Activated naive CD4-positive, alpha-beta T cell treated with anti-CD3 and anti-CD28 coated beads, Interleukin-2, amount 10 ng/mL, durations not matched to agents 7 days and 5 days (primary cell): ENCODE data around the gene NR3C1.

Source experiments
- CTCF ChIA-PET: fragments of 350-600 bp; sonication (Branson Sonifier 250); formaldehyde crosslinking; loops from one replicate; lab custom pipeline; 2021; ENCODE audit warnings: antibody characterized with exemption; lab: Charles Lee
- DNase-seq: peaks from one replicate; pipeline ENCODE4 v3.0.0-alpha.2; 2020
- H3K27ac Mint-ChIP-seq: one replicate; pipeline ENCODE4 v1.8.0; 2021; ENCODE audit warnings: mild to moderate bottlenecking, moderate library complexity, mixed read lengths
- H3K27me3 Mint-ChIP-seq: one replicate; pipeline ENCODE4 v1.8.0; 2021; ENCODE audit warnings: mild to moderate bottlenecking, mixed read lengths
- H3K36me3 Mint-ChIP-seq: one replicate; pipeline ENCODE4 v1.8.0; 2021; ENCODE audit warnings: mixed read lengths
- H3K4me1 Mint-ChIP-seq: one replicate; pipeline ENCODE4 v1.8.0; 2021; ENCODE audit warnings: mixed read lengths
- H3K4me3 Mint-ChIP-seq: one replicate; pipeline ENCODE4 v1.8.0; 2021; ENCODE audit warnings: mild to moderate bottlenecking, moderate library complexity, mixed read lengths
- H3K9me3 Mint-ChIP-seq: one replicate; pipeline ENCODE4 v1.8.0; 2021; ENCODE audit warnings: mixed read lengths

The NR3C1 gene

DNA sequence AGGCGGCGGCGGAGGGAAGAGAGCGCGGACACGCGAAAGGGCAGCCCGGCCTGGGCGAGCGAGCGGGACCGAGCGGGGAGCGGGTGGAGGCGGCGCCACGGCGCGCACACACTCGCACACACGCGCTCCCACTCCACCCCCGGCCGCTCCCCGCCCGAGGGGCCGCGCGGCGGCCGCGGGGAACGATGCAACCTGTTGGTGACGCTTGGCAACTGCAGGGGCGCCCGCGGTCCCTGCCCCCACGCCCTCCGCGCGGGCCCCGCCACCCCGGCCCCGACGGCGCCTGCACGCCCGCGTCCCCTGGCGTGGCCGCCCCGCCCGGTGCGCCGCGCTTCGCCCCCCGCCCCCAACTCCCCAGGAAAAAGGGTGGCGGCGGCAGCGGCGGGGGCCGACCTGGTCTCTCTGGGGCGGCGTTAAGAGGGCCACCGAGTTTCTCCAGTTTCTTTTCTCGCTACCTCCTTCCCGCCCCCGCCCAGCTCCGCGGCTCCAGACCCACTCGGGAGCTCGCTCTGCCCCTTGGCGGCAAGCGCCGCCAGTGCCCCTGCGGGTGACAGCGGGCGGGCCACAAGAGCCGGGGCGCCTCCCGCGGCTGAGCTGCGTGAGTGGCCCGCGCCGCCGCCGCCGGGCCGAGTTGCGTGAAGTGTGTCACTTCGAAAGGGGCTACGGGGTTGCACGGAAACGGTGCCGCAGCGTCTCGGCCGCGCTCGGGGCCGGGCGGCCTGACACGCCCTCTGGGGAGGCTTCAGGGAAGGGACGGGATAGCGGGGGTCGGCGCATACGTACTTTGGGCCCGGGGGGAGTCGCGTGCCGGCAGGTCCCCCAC lies at the start of gene NR3C1:
Gene NR3C1, minus strand, starts transcription at position 94 of the 823 bp plus-strand sequence. CDS start 2,847 bp downstream, outside the sequence.
- peaks cover 53% of the 10 kb centered on the region for H3K4me1 Mint-ChIP-seq
- H3K27ac Mint-ChIP-seq: peak within 1 kb of the TSS; percentile 98
- DNase-seq: peak; percentile 87
- peak within 1 kb of the TSS; percentile 87 for H3K4me3 Mint-ChIP-seq
- CTCF ChIA-PET: interaction anchor here (0.7 to 3.0 kb wide), 16 partner anchors 28 to 789 kb away, joined by 3 to 19 read pairs (median 4); no protein-coding TSS in a partner anchor
- H3K27me3 Mint-ChIP-seq: no peaks in the 10 kb centered on the region
- H3K36me3 Mint-ChIP-seq: peaks cover 39% of the 10 kb centered on the region
- no peaks in the 10 kb centered on the region for H3K9me3 Mint-ChIP-seq

DNA sequence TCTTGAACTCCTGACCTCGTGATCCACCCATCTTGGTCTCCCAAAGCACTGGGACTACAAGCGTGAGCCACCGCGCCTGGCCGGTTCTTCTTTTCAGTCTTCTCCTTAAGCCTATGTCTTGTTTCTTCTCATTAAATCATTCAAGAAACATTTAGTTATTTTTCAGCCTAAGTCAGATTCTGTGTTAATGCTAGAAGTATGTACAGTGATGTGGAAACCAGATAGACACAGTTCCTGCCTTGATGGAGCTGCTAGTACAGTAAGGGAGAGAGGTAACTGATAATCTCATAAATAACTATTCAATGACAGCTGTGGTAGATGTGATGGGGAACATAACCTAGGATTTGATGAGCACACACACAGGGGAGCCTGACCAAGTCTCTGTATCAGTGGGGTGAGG lies 46.3 kb upstream of the NR3C1 start:
- no peak overlapping the region for H3K4me3 Mint-ChIP-seq
- CTCF ChIA-PET: no interaction called here
- no peaks in the 10 kb centered on the region for H3K36me3 Mint-ChIP-seq
- H3K9me3 Mint-ChIP-seq: no peaks in the 10 kb centered on the region
- no peaks in the 10 kb centered on the region for H3K4me1 Mint-ChIP-seq
- H3K27ac Mint-ChIP-seq: no peak overlapping the region
- no peak for DNase-seq
- H3K27me3 Mint-ChIP-seq: no peaks in the 10 kb centered on the region

DNA sequence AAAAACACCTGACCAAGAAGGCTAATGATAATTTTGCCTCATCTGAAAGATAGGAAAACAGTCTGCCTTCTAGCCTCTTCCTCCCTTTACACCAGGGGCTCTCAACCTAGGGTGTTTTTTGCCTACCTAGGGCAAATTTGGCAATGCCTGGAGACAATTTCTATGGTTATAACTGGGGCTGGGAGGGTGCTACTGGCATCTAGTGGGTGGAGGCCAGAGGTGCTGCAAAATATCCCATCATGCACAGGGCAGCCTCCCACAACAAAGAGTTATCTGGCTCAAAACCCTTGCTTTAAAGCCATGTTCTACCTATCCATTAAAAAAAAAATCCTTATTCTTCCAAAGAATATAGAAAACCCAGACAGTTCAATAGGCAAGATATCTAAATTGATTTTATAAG lies 45.0 kb upstream of the NR3C1 start:
- no peak for DNase-seq
- H3K4me1 Mint-ChIP-seq: no peaks in the 10 kb centered on the region
- H3K27me3 Mint-ChIP-seq: no peaks in the 10 kb centered on the region
- no peak overlapping the region for H3K27ac Mint-ChIP-seq
- no peaks in the 10 kb centered on the region for H3K36me3 Mint-ChIP-seq
- CTCF ChIA-PET: no interaction called here
- H3K4me3 Mint-ChIP-seq: no peak overlapping the region
- H3K9me3 Mint-ChIP-seq: no peaks in the 10 kb centered on the region

DNA sequence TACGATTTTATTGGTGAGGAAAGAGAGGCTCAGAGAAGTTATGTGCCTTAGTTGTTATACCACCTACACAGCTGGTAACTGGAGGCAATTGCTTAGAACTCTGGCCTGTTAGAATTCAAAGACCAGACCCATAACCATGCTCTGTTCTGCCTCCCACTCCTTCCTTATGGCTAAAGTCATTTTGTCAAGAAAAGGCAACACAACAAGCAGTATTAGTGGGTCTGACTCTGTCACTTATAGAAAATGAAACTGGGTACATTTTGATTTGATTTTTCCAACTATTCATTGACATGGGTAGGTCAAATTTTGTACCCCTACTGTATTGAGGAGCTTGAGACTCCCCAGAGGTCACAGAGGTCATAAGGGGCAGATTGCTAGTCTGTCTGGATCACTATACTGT lies 44.5 kb upstream of the NR3C1 start:
- DNase-seq: no peak
- Mint-ChIP-seq H3K9me3 (no peaks in the 10 kb centered on the region), H3K4me3 (no peak overlapping the region), H3K4me1 (no peaks in the 10 kb centered on the region), H3K36me3 (no peaks in the 10 kb centered on the region), H3K27me3 (no peaks in the 10 kb centered on the region), H3K27ac (no peak overlapping the region)
- CTCF ChIA-PET: no interaction called here

DNA sequence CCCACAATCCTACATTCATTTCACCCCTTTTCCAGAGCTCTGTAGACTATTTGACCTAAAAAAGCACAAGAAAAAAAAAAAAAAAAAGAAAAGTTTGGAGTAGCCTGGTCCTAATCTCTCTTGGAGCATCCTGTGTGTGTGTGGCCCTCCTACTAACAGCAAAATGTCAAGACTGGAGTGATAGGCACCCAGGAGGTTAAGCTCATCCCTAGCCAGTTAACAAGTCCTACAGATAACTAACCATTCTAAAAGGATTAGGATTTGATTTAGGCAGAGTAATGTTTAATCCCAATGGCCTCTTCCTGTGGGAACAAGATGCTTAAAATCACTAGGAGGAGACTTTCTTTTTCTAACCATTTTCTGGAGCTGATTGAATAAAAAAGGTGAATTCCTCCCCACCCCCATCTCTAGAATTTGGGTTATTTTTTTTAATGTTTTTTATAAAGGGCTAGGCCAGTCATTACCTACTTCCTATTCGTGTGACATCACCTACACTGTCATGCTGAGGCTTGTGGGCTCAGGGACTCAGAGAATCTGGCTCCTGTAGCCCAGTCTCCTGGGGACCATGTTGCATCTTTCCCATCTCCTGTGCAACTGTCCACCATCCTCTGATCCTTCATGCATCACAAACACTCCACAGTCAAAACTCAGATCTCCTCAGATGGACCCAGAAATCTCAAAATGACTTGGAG lies 43.2 kb upstream of the NR3C1 start:
- H3K27ac Mint-ChIP-seq: peak overlapping the region; percentile 42
- CTCF ChIA-PET: interaction anchor here (1.8 kb wide), 1 partner anchor 13 kb away, joined by 6 read pairs; no protein-coding TSS in a partner anchor
- DNase-seq: no peak
- H3K36me3 Mint-ChIP-seq: no peaks in the 10 kb centered on the region
- H3K4me1 Mint-ChIP-seq: no peaks in the 10 kb centered on the region
- H3K27me3 Mint-ChIP-seq: no peaks in the 10 kb centered on the region
- H3K9me3 Mint-ChIP-seq: no peaks in the 10 kb centered on the region
- H3K4me3 Mint-ChIP-seq: no peak overlapping the region

DNA sequence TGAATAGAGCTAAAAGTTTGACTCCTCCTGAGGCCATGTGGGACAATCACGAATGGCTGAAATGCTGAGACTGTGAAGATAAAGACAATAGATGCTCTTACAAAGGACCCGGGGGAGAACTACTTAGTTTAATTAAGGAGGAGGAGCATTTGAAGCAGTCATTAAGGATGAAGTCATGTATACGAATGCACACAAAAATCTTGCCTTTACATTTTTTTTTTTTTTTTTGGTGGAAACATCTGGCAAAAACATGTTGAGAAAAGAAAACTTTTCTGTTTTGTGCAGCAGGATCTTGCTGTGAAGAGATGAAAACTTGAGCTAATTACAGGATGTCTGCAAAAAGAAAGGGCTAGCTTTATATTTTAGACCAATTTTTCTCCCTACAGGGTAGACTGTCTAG lies 42.3 kb upstream of the NR3C1 start:
- H3K9me3 Mint-ChIP-seq: no peaks in the 10 kb centered on the region
- no peaks in the 10 kb centered on the region for H3K4me1 Mint-ChIP-seq
- H3K36me3 Mint-ChIP-seq: no peaks in the 10 kb centered on the region
- no peak for DNase-seq
- H3K27ac Mint-ChIP-seq: no peak overlapping the region
- CTCF ChIA-PET: interaction anchor here (0.5 to 1.8 kb wide), 2 partner anchors 12 kb away, joined by 3 to 6 read pairs; no protein-coding TSS in a partner anchor
- no peak overlapping the region for H3K4me3 Mint-ChIP-seq
- H3K27me3 Mint-ChIP-seq: no peaks in the 10 kb centered on the region

DNA sequence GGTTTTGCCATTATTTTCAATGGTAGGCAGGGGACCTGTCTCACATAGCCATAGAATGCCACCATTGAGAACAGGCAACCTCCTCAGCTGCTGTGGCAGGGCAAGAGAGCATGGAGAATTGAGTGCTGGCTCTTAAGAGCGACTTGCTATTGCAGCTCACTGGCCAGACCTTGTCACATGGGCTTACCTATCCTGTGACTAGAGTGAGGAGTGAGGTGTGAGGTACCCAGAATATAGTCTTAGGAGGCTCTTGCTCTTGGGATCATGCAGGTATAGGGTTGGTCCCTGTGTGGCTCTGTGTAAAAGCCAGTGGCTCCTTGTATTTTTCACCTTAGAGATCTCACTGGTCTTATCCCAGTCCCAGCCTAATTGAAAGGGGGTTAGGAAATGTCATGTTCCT lies 39.8 kb upstream of the NR3C1 start:
- Mint-ChIP-seq H3K4me3 (no peak overlapping the region), H3K27ac (no peak overlapping the region), H3K9me3 (no peaks in the 10 kb centered on the region), H3K4me1 (no peaks in the 10 kb centered on the region), H3K27me3 (no peaks in the 10 kb centered on the region), H3K36me3 (no peaks in the 10 kb centered on the region)
- no peak for DNase-seq
- CTCF ChIA-PET: no interaction called here

DNA sequence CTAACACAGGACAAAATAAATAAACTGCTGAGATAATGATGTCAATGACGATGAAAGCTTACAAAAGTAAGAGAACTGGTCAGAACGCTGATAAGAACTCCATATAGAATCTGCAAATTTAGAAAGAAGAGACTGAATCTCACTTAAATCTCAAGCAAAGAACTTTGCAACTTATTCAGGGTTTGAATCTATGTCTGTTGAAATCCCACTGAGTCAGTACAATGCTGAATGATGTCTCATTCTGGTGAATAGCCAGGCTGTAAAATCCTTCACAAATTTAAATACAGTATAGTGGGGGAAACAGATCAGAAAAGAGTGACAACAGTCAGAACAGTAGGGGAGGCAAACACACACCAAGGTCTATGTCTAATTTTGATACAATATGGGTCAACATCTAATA lies 38.9 kb upstream of the NR3C1 start:
- DNase-seq: no peak
- Mint-ChIP-seq H3K27ac (no peak overlapping the region), H3K4me1 (no peaks in the 10 kb centered on the region), H3K36me3 (peaks cover 1% of the 10 kb centered on the region), H3K4me3 (no peak overlapping the region), H3K9me3 (no peaks in the 10 kb centered on the region), H3K27me3 (no peaks in the 10 kb centered on the region)
- CTCF ChIA-PET: no interaction called here

DNA sequence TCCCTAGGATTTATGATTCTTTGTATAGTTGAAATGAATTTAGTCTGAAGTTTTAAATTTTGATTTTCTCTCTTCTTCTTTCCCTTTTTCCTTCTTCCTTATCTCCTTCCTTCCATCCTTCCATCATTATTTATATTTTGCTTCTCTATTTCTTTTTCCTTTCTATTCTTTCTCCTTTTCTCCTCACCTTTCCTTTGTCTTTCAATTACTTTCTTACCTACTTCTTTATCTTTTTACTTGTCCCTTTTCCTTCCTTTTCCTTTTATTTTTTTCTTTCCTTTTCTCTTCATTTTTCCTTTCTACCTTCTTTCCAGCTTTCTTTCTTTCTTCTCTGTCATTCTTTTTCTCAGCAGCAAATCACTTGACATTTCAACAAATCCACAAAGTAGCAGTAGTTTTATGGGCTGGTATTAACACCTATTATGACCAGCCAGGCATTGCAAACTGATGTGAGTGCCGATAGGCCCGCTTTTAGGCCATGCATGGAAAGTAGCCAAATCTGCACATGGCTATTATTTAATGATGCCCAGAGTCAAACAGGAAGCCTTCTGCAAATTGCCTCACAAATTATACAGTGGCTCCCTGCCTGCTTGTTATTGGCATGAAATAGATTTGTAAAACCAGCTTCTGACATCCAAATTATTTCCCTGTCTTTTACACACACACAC lies 37.1 kb upstream of the NR3C1 start:
- peaks cover 1% of the 10 kb centered on the region for H3K36me3 Mint-ChIP-seq
- no peak for DNase-seq
- no peak overlapping the region for H3K4me3 Mint-ChIP-seq
- no peaks in the 10 kb centered on the region for H3K9me3 Mint-ChIP-seq
- no peak overlapping the region for H3K27ac Mint-ChIP-seq
- H3K4me1 Mint-ChIP-seq: peaks cover 6% of the 10 kb centered on the region
- H3K27me3 Mint-ChIP-seq: no peaks in the 10 kb centered on the region
- CTCF ChIA-PET: no interaction called here

DNA sequence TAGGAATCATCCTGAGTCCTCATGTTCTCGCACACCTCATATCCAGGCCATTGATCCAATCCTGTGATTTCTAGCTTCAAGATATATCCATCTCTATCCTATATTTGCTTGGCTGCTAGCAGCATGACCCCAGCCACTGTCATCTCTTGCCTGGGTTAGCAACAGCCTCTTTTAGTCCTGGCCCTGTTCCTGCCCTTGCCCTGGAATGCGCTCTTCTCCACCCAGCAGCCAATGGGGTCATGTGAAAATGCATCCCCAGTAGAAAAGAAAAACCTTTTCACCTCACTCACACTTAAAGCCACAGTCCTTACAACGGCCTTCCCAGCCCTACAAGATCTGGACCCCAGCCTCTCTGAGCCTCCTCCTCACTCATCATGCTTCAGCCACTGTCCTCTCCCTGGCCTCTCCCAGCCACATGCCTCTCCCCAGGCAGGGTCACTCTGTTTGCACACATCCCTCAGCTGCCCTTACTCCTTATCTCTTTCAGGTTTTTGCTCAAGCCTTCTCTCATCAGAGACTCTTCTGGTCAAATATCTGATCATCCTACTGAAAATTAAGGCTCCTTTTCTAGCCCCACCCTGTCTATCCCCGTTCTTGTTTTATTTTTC lies 34.3 kb upstream of the NR3C1 start:
- Mint-ChIP-seq H3K27ac (no peak overlapping the region), H3K36me3 (peaks cover 1% of the 10 kb centered on the region), H3K4me3 (no peak overlapping the region), H3K4me1 (peaks cover 30% of the 10 kb centered on the region), H3K27me3 (no peaks in the 10 kb centered on the region), H3K9me3 (no peaks in the 10 kb centered on the region)
- CTCF ChIA-PET: no interaction called here
- DNase-seq: no peak

DNA sequence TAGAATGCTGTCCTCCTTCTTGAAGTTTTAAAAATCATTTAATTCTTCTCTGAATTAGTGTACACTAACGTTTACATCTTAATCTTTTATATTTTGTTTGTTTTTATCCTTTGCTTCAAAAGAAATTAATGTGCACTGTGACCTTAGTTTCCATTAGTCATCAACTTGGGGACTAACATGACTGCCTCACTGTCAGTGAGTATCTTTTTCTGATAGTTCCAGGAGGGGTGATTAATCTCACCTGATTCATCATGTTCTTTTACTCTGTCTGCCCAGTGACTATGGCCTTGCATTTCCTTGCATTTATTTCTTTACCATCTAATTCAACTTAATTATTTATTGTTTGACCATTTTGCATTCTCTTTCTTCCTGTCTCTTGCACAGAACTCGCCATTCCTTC lies 33.4 kb upstream of the NR3C1 start:
- no peak overlapping the region for H3K4me3 Mint-ChIP-seq
- DNase-seq: no peak
- H3K9me3 Mint-ChIP-seq: no peaks in the 10 kb centered on the region
- H3K27ac Mint-ChIP-seq: no peak overlapping the region
- H3K36me3 Mint-ChIP-seq: peaks cover 1% of the 10 kb centered on the region
- no peaks in the 10 kb centered on the region for H3K27me3 Mint-ChIP-seq
- CTCF ChIA-PET: no interaction called here
- peaks cover 32% of the 10 kb centered on the region for H3K4me1 Mint-ChIP-seq

DNA sequence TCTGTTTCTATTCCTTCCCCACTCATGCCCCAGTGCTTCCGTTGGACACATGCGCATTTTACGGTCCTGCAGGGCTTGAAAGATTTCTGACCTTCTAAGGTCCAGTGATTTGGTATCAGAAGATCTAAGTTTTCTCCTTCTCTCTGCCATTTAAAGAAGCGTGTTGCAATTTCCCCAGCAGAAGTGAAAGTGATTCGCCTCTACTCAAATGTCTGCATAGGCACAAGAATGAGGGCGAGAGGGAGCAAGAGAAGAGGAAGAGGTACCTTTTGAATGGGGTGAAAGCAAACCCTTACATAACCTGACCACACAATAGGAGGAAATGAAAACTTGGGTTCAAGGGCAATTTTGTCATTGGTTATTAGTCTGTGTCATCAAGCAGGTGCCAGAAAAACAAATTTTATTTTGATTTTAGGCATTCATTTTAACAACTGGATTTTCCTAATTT lies 31.7 kb upstream of the NR3C1 start:
- Mint-ChIP-seq H3K9me3 (no peaks in the 10 kb centered on the region), H3K4me1 (peaks cover 38% of the 10 kb centered on the region), H3K27ac (peak overlapping the region; percentile 93), H3K36me3 (peaks cover 1% of the 10 kb centered on the region), H3K27me3 (no peaks in the 10 kb centered on the region), H3K4me3 (peak overlapping the region; percentile 81)
- CTCF ChIA-PET: interaction anchor here (0.8 to 3.8 kb wide), 5 partner anchors 11 to 433 kb away, joined by 3 to 19 read pairs (median 6); partner anchors contain the start of gene NR3C1
- DNase-seq: peak; percentile 46

DNA sequence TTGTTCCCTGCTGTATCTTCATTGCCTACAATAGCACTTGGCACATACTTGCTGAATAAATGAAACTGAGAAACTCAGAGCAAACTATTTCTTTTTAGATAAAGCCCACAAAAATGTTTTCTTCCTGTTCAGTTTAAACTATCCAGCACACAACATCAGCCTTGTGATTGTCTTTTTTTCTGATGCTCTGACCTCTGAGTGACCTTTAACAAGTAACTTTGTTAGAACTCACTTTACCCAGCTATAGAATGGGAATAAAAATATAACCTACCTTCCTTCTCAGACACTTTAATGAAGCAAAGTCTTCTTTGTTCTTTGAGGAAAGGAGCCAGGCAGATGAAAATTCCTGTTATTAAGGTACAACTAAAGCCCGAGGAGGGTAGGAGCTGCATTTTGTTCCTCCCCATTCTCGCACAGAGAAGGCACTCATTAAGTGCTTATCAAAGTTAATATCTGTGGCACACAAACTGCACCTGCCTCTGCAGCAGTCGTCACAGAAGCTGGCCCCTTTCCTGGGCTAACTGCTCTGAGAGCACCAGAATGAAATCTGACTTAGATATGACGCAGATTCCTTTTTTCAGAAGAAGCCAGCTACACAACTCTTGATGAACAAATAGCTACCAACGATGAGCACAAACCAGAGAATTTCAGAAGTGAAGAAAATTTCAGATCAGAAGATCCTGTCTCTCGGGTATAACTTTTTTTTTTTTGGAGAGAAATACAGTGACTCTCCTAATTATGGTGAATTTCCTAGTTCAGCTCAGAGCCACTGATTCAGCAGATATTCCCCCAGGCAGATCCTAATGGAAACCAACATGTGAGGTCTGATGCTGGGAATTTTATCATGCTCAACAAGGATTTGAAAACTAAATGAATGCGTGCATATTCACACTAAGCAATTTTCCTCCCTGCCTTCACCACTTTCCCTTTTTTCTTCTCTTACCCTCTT lies 31.0 kb upstream of the NR3C1 start:
- H3K27ac Mint-ChIP-seq: peak overlapping the region; percentile 93
- H3K27me3 Mint-ChIP-seq: no peaks in the 10 kb centered on the region
- H3K4me3 Mint-ChIP-seq: peak overlapping the region; percentile 81
- CTCF ChIA-PET: interaction anchor here (0.7 to 3.8 kb wide), 7 partner anchors 11 to 467 kb away, joined by 3 to 19 read pairs (median 4); partner anchors contain the start of gene NR3C1
- DNase-seq: peak; percentile 46
- H3K36me3 Mint-ChIP-seq: peaks cover 1% of the 10 kb centered on the region
- peaks cover 38% of the 10 kb centered on the region for H3K4me1 Mint-ChIP-seq
- H3K9me3 Mint-ChIP-seq: no peaks in the 10 kb centered on the region
